Activated CD8-positive, alpha-beta memory T cell treated with anti-CD3 and anti-CD28 coated beads, Interleukin-2, amount 50 U/mL, for 24 hours (primary cell): Measurements from ENCODE around the gene GRK6.

ENCODE experiments used
- DNase-seq: peaks from one replicate; pipeline ENCODE4 v3.0.0-alpha.2; 2020; ENCODE audit errors: extremely low read depth

Gene GRK6

GRCh38 chr5:177486256-177486655, 59.8 kb downstream of the GRK6 start:
- DNase-seq, result no peak

GRCh38 chr5:177487144-177487543, 60.7 kb downstream of the GRK6 start:
- no peak for DNase-seq

- no peak for DNase-seq
These were observed 61.5 kb downstream of the GRK6 start for GRCh38 chr5:177487975-177488374.

GRCh38 chr5:177489119-177489716, 62.7 kb downstream of the GRK6 start:
- DNase-seq, result no peak

- no peak for DNase-seq
These were observed 64.0 kb downstream of the GRK6 start for GRCh38 chr5:177490311-177490991.

GRCh38 chr5:177490992-177491391, 64.5 kb downstream of the GRK6 start:
- DNase-seq, result no peak

- DNase-seq, result no peak
These were observed 65.0 kb downstream of the GRK6 start for GRCh38 chr5:177491429-177491945.

- no peak for DNase-seq
These were observed 65.7 kb downstream of the GRK6 start for GRCh38 chr5:177491983-177492746.
